Spleen (tissue), 11 donors: ENCODE measurements around the gene LPAR2. TPM values are rescaled to one million over a fixed set of nuclear protein-coding genes. Genes with fewer than 3 reads are reported as not detected.

Source experiments
- DNase-seq: peaks from one replicate; pipeline ENCODE4 v3.0.0-alpha.2; 2020
- H3K27ac ChIP-seq, 8 donors: fragments of 200-600 bp; sonication (generic) in 7 of 8; 1 replicate in 4 of 8; 2 replicates in 4 of 8; pipeline versions ENCODE4 v1.5.0 to v1.8.0; 2016 to 2021; ENCODE audit warnings: inconsistent platforms in 4 of 8, mild to moderate bottlenecking in 4 of 8, moderate library complexity in 1 of 8
- H3K27me3 ChIP-seq, 7 donors: fragments of 200-600 bp; sonication (generic) in 6 of 7; replicated peaks in 1 of 7; 1 replicate in 4 of 7; 2 replicates in 3 of 7; pipeline versions ENCODE4 v1.5.0 to v1.8.0; 2016 to 2021; ENCODE audit warnings: inconsistent platforms in 3 of 7, mild to moderate bottlenecking in 1 of 7
- H3K36me3 ChIP-seq, 6 donors: fragments of 200-600 bp; sonication (generic) in 5 of 6; 1 replicate in 4 of 6; 2 replicates in 2 of 6; pipeline versions ENCODE4 v1.5.0 to v1.8.0; 2016 to 2021; ENCODE audit warnings: inconsistent platforms in 2 of 6
- H3K4me1 ChIP-seq, 6 donors: fragments of 200-600 bp; sonication (generic) in 5 of 6; 1 replicate in 3 of 6; 2 replicates in 3 of 6; pipeline versions ENCODE4 v1.5.0 to v1.8.0; 2016 to 2021; ENCODE audit warnings: inconsistent platforms in 3 of 6
- H3K4me3 ChIP-seq, 8 donors: fragments of 200-600 bp; sonication (generic) in 7 of 8; 1 replicate in 4 of 8; 2 replicates in 4 of 8; pipeline versions ENCODE4 v1.5.0 to v1.8.0; 2016 to 2021; ENCODE audit warnings: inconsistent platforms in 4 of 8, mild to moderate bottlenecking in 4 of 8, moderate library complexity in 2 of 8
- H3K9me3 ChIP-seq, 8 donors: fragments of 200-600 bp; sonication (generic) in 7 of 8; 1 replicate in 4 of 8; 2 replicates in 4 of 8; pipeline versions ENCODE4 v1.5.0 to v1.8.0; 2016 to 2021; ENCODE audit warnings: inconsistent platforms in 4 of 8
- POLR2A ChIP-seq, 3 donors: fragments of 450-650 bp; IDR thresholded peaks; one replicate each; pipeline ENCODE4 v1.5.1; 2017; ENCODE audit warnings: antibody characterized with exemption in 3 of 3, mild to moderate bottlenecking in 1 of 3
- POLR2AphosphoS5 ChIP-seq, 3 donors: sonication (generic); formaldehyde crosslinking; IDR thresholded peaks; one replicate each; pipeline ENCODE4 v1.5.1; 2017; ENCODE audit warnings: antibody characterized with exemption in 3 of 3
- WGBS, 5 donors: extraction: QIAGEN DNeasy Blood & Tissue Kit in 3 of 5; methylation state at CpG; one replicate each; pipeline versions ENCODE4 v1.1.5 to v1.1.7; 2013 to 2018; 5-methylcytosine and 5-hydroxymethylcytosine counted together
- intact Hi-C: fragments of 100-400 bp; cut with DNase I; formaldehyde crosslinking; loops from one replicate; pipeline ENCODE4 v1.15.0; 2023; ENCODE audit warnings: low total_unique reads
- polyA plus RNA-seq, 3 donors: library from polyadenylated mRNA; stranded (reverse); fragments of 200-250 nt; gene quantifications; one replicate each; pipeline ENCODE4 v1.2.1, GENCODE V29; 2013
- total RNA-seq, 7 donors: library from RNA; depleted of rRNA in 3 of 7; stranded (reverse); fragments of >200 nt in 3 of 7; fragmentation: NEBNext Ultra II Directional in 4 of 7; extraction: Animal tissue kit (Norgen Biotek cat#: 25700) in 4 of 7; gene quantifications; one replicate each; pipeline versions ENCODE4 v1.1.0 to v1.2.1, GENCODE V29; 2016 to 2021
- TF ChIP-seq, protein P1 (sequence below), 11 experiments: fragments of 200-600 bp in 7 of 11; fragments of 450-650 bp in 4 of 11; sonication (generic) in 4 of 11; IDR thresholded peaks in 8 of 11; conservative IDR thresholded peaks in 3 of 11; 1 replicate in 7 of 11; 2 replicates in 4 of 11; pipeline versions ENCODE4 v1.4.0 to v1.8.0; 2016 to 2021; ENCODE audit warnings: antibody characterized with exemption in 11 of 11, inconsistent platforms in 4 of 11, mild to moderate bottlenecking in 1 of 11
- donor health status: healthy with polysubstance abuse.
- donor health status: DM: no; HTN: no; CAD: no; lungs with moderate emphysema.
- donor health status: DM: no; HTN: no; CAD: no.
- donor health status: Bipolar disorder and iron deficiency.
- donor health status: healthy.
- donor health status: DM: no; HTN: no; CAD: no.
- donor health status: DM: yes; HTN: yes; CAD: no.

The LPAR2 gene
- total and polyA plus RNA-seq, 10 donors, result 12.4 to 62.8 (median 41.5) TPM

DNA sequence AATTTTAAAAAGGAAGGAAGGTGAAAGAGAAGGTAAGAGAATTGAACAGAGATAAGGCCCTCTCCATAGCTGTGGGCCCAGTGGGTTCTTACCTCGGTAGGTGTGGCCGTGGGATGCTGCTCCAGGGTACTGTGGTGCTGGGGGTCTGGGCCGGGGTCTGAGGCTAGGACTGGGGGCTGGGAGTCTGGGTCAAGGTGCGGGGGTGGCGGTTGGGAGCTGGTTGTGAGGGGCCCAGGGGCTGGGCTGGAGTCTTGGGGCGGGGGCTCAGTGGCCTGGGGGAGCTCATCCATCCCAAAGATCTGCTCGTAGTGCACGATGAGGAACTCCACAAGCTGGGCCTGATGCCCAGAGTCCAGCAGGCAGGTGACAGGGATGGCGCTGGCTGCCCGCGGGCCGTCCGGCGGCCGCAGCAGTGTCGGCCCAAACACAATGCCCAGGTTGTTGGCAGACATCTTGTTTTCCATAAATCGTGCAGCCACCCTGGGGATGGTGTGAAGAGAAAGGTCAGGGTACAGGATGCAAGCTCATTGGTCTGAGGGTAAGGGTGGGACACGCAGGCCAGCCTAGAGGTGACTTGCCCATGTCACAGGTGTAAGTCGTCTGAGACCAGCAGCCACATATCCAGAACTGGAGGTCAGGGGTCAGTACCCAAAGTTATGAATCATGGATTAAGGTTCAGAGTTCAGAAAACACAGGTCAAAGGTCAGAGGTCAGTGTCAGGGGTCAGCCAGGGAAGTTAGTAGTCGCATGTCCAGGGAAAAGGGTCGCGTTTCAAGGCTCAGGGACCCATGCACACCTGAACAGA lies 5.9 kb upstream of the LPAR2 start:
- no peak for DNase-seq
- WGBS, 5 donors, result 95 to 97% (median 96%) methylated on average over 21 to 22 of the region's 22 CpGs
- H3K36me3 ChIP-seq, result peaks cover 0 to 98% (median 83%) of the 10 kb centered on the region in 6 donors

DNA sequence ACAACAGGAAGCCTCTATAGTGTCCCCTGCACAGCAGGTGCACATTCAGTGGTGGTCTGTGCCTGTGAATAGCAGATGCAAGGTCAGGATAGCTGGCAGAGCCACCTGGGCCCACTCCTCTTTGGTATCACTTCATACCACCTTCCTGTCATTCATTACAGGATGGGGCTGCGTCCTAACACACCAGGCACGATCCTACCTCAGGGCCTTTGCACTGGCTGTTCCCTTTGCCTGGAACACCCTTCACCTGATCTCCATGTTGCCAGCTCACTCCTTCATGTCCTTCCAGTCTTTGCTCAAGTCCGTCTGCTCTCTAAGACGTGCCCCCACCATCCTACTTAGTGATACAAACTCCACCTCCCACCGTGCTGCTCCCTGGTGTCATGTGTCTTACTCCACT lies 4.6 kb upstream of the LPAR2 start:
- Histone ChIP-seq H3K27me3 (peaks cover 0 to 13% (median 6%) of the 10 kb centered on the region in 7 donors), H3K36me3 (peaks cover 0 to 86% (median 71%) of the 10 kb centered on the region in 6 donors), H3K4me3 (no peak overlapping the region), H3K9me3 (no peaks in the 10 kb centered on the region), H3K27ac (no peak overlapping the region), H3K4me1 (peaks cover 0 to 48% (median 10%) of the 10 kb centered on the region in 6 donors)
- intact Hi-C loops, result no loop called here
- no peak for DNase-seq
- WGBS, 5 donors, result 85 to 94% (median 86%) methylated on average over 5 of the region's 5 CpGs
- TF ChIP-seq POLR2AphosphoS5 (IDR thresholded peaks at IDR 0.05) (no peak), POLR2A (IDR thresholded peaks at IDR 0.05) (no peak)
- TF ChIP-seq, protein P1, sequence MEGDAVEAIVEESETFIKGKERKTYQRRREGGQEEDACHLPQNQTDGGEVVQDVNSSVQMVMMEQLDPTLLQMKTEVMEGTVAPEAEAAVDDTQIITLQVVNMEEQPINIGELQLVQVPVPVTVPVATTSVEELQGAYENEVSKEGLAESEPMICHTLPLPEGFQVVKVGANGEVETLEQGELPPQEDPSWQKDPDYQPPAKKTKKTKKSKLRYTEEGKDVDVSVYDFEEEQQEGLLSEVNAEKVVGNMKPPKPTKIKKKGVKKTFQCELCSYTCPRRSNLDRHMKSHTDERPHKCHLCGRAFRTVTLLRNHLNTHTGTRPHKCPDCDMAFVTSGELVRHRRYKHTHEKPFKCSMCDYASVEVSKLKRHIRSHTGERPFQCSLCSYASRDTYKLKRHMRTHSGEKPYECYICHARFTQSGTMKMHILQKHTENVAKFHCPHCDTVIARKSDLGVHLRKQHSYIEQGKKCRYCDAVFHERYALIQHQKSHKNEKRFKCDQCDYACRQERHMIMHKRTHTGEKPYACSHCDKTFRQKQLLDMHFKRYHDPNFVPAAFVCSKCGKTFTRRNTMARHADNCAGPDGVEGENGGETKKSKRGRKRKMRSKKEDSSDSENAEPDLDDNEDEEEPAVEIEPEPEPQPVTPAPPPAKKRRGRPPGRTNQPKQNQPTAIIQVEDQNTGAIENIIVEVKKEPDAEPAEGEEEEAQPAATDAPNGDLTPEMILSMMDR (IDR thresholded peaks at IDR 0.05 in 8 of 11, conservative IDR thresholded peaks at IDR 0.05 in 3 of 11), result no peak

More for the DNA sequence above, 5.9 kb upstream of the LPAR2 start:
- peak in 1 of 3 donors; percentile 49 for TF ChIP-seq POLR2AphosphoS5 (IDR thresholded peaks at IDR 0.05)
- TF ChIP-seq POLR2A (IDR thresholded peaks at IDR 0.05), result no peak
- intact Hi-C loops, result no loop called here
- Histone ChIP-seq H3K27ac (no peak overlapping the region), H3K4me1 (peaks cover 0 to 38% (median under 1%) of the 10 kb centered on the region in 6 donors), H3K27me3 (peaks cover 0 to under 1% (median 0%) of the 10 kb centered on the region in 7 donors), H3K4me3 (no peak overlapping the region), H3K9me3 (no peaks in the 10 kb centered on the region)

DNA sequence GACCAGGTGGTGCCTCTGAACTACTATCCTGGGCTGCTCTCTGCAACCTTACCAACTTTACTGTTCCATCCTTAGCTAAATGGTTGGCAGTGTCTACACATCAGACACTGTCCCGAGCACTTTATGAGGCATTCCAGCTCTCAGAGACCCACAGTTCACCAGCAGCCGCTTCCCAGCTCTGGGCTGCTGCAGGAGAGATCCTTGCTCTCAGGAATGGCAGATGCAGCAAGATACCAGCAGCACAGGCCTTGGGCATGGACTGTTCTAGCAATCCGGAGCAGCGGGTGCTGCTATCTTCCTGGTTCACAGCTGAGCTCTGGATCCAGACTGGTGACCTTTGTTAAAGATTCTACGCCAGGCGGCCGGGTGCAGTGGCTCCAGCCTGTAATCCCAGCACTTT lies 3.3 kb upstream of the LPAR2 start:
- Histone ChIP-seq H3K27ac (peak overlapping the region in 1 of 8 donors; percentile 38), H3K27me3 (peaks cover 0 to 18% (median 6%) of the 10 kb centered on the region in 7 donors), H3K9me3 (no peaks in the 10 kb centered on the region), H3K4me3 (no peak overlapping the region), H3K4me1 (peaks cover 0 to 53% (median 21%) of the 10 kb centered on the region in 6 donors), H3K36me3 (peaks cover 0 to 80% (median 57%) of the 10 kb centered on the region in 6 donors)
- DNase-seq, result no peak
- 91 to 98% (median 96%) methylated on average over 7 of the region's 7 CpGs for WGBS, 5 donors
- intact Hi-C loops, result no loop called here
- TF ChIP-seq POLR2AphosphoS5 (IDR thresholded peaks at IDR 0.05) (peak in 1 of 3 donors; percentile 35), POLR2A (IDR thresholded peaks at IDR 0.05) (no peak)

DNA sequence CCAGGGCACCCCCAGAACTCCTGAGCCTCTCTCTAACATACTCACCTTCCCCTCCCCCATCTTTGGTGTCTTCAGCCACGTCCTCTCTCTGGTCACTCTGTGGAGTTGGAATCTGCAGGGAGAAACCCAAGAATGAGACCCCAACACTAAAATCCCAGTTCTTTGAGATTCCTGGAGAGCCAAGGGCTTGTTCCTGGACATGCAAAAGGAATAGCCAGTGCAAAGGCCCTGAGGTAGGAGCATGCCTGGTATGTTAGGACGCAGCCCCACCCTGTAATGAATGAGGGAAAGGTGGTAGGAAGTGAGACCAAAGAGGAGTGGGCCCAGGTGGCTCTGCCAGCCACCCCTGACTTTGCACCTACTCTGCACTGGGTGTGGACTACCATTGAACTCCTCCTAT lies 2.4 kb upstream of the LPAR2 start:
- Histone ChIP-seq H3K9me3 (no peaks in the 10 kb centered on the region), H3K4me3 (no peak overlapping the region), H3K36me3 (peaks cover 0 to 75% (median 49%) of the 10 kb centered on the region in 6 donors), H3K27ac (peak overlapping the region in 1 of 8 donors; percentile 9), H3K27me3 (peaks cover 0 to 18% (median 6%) of the 10 kb centered on the region in 7 donors), H3K4me1 (peaks cover 0 to 59% (median 22%) of the 10 kb centered on the region in 6 donors)
- TF ChIP-seq, protein P1 (IDR thresholded peaks at IDR 0.05 in 8 of 11, conservative IDR thresholded peaks at IDR 0.05 in 3 of 11), result no peak
- TF ChIP-seq POLR2A (IDR thresholded peaks at IDR 0.05) (no peak), POLR2AphosphoS5 (IDR thresholded peaks at IDR 0.05) (no peak)
- WGBS, 5 donors, result 89 to 100% (median 95%) methylated on average over 2 of the region's 2 CpGs
- no peak for DNase-seq
- intact Hi-C loops, result no loop called here

DNA sequence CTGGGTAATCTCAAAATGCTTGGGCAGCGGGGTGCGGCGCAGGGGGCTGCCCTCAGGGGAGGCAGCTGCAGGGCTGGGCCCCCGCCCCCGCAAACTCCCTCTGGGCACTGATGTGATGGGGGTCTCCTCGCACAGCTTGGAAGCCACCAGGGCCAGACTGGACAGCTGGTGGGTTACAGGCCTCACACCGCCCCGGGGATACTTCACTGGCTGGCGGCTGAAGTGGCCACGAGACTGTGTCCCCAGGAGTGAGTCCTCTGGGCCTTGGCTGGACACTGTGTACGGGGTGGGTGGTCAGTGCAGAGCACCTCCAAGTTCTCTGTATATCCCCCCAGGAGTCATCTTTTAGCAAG lies 2.0 kb upstream of the LPAR2 start:
- H3K36me3 ChIP-seq, result peaks cover 0 to 74% (median 45%) of the 10 kb centered on the region in 6 donors
- peaks cover 0 to 18% (median 6%) of the 10 kb centered on the region in 7 donors for H3K27me3 ChIP-seq
- intact Hi-C loops, result no loop called here
- peak overlapping the region in 1 of 8 donors; percentile 17 for H3K27ac ChIP-seq
- DNase-seq, result no peak
- H3K4me1 ChIP-seq, result peaks cover 0 to 59% (median 22%) of the 10 kb centered on the region in 6 donors
- H3K9me3 ChIP-seq, result no peaks in the 10 kb centered on the region
- WGBS, 5 donors, result 95 to 100% (median 97%) methylated on average over 4 to 11 of the region's 11 CpGs
- TF ChIP-seq POLR2AphosphoS5 (IDR thresholded peaks at IDR 0.05), result peak in 1 of 3 donors; percentile 75
- TF ChIP-seq, protein P1 (IDR thresholded peaks at IDR 0.05 in 8 of 11, conservative IDR thresholded peaks at IDR 0.05 in 3 of 11), result no peak
- no peak for TF ChIP-seq POLR2A (IDR thresholded peaks at IDR 0.05)
- no peak overlapping the region for H3K4me3 ChIP-seq
